Mesodermal cell (in vitro differentiated cells): ENCODE data around the gene RUBCN.
A peak's percentile ranks its signal among the peaks of the same experiment; 100 is the strongest.
"Not testable (repeated sequence)": the region's sequence is repeated elsewhere in the genome, so short reads cannot be mapped to it uniquely, and the experiment has no call there.

Source experiments
- H3K27ac ChIP-seq: 2 replicates; pipeline ENCODE4 v1.7.0; 2013; ENCODE audit warnings: mild to moderate bottlenecking, low read depth, low read length, moderate library complexity; ENCODE audit not compliant: severe bottlenecking
- H3K36me3 ChIP-seq: 2 replicates; pipeline ENCODE4 v1.7.1; 2013; ENCODE audit warnings: mild to moderate bottlenecking, low read length, moderate library complexity; ENCODE audit not compliant: control insufficient read depth, insufficient read depth
- H3K4me1 ChIP-seq: one replicate; pipeline ENCODE4 v1.7.1; 2013; ENCODE audit warnings: mild to moderate bottlenecking, low read length; ENCODE audit not compliant: insufficient read depth, control insufficient read depth, poor library complexity, severe bottlenecking
- H3K4me3 ChIP-seq: 2 replicates; pipeline ENCODE4 v1.7.0; 2013; ENCODE audit warnings: low read length, control low read depth, mild to moderate bottlenecking; ENCODE audit not compliant: insufficient read depth, poor library complexity, severe bottlenecking; ENCODE audit errors: extremely low read depth
- H3K9me3 ChIP-seq: 2 replicates; pipeline ENCODE4 v1.7.1; 2013; ENCODE audit warnings: mild to moderate bottlenecking, low read length, moderate library complexity; ENCODE audit not compliant: control insufficient read depth
- WGBS, 2 experiments: methylation state at CpG; one replicate each; pipeline ENCODE4 v1.1.5; 2013; ENCODE audit warnings: missing lambda C conversion rate in 2 of 2; ENCODE audit not compliant: insufficient coverage in 2 of 2; 5-methylcytosine and 5-hydroxymethylcytosine counted together

The RUBCN gene

DNA sequence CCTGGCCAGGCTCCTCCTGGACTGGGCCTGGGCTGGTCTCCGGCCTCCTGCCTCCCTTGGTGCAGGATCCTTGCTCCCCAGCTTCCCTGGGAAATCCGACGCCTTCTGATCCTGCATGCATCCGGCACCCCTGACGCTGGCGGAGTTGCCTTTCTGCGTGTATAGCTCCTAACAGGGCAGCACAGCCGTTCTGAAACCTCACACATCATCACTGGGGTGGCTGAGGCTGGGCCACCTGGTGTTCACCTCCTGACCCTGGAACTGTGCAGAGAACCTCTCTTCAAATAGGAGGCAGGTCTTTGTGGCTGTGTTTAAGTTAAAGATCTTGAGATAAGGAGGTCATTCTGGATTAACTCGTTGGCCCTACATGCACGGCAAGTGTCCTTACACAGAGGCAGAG, 77.6 kb downstream of the RUBCN start:
- H3K27ac ChIP-seq, H3K4me3 ChIP-seq, H3K9me3 ChIP-seq, H3K4me1 ChIP-seq, H3K36me3 ChIP-seq: not testable (repeated sequence)
- 80% methylated on average over 1 of the region's 10 CpGs; no CpG with 5 or more reads in 1 of the 2 experiments for WGBS, 2 experiments

DNA sequence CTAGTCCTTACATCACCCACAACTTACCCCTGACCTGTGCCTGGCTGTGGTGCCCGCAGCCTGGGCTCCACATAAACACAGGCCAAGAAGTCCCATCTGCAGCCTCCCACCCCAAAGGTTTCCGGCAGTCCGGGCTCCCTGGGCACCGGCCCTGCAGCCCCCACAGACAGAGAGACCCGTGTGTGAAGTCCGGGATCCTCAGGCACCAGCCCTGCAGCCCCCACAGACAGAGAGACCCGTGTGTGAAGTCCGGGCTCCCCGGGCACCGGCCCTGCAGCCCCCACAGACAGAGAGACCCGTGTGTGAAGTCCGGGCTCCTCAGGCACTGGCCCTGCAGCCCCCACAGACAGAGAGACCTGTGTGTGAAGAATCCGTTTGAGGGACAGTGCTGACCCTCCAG, 78.0 kb downstream of the RUBCN start:
- H3K36me3 ChIP-seq, H3K27ac ChIP-seq, H3K4me1 ChIP-seq, H3K9me3 ChIP-seq, H3K4me3 ChIP-seq: not testable (repeated sequence)
- 91 to 94% methylated on average over 8 to 10 of the region's 13 CpGs for WGBS, 2 experiments

DNA sequence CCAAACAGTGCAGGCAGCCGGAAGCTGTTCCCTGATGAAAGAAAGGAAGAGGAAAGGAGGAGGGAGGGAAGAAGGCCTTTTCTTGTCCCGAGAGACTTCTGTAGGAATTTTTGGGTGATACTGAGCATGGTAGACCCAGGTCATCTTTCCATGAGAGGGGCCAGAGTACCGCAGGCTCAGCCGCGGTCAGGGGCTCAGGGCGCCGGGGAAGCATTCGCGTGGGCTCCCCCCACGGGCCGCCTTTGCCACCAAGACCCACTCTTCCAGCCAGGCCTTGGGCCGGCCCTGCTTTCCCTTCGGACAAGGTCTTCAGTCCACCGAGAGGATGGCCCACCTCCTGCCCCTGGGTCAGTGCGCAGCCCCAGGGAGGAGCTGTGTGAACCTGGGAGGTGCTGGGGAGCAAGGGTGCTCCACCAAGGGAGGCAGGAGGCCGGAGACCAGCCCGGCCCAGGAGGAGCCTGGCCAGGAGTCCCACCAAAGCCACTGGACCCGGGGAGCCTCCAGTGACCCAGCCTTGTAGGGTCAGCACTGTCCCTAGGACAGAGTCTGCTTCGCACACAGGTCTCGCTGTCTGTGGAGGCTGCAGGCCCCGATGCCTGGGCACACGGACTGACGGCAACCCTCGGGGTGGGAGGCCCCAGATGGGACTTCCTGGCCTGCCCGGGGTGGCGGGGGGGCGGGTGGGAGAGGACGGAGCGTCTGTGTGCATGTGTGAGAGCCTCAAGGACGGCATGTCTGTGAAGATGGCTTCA, 79.0 kb downstream of the RUBCN start:
- WGBS, 2 experiments: 91 to 94% methylated on average over 4 to 10 of the region's 30 CpGs
- not testable (repeated sequence) for H3K36me3 ChIP-seq, H3K9me3 ChIP-seq, H3K4me1 ChIP-seq, H3K4me3 ChIP-seq, H3K27ac ChIP-seq

DNA sequence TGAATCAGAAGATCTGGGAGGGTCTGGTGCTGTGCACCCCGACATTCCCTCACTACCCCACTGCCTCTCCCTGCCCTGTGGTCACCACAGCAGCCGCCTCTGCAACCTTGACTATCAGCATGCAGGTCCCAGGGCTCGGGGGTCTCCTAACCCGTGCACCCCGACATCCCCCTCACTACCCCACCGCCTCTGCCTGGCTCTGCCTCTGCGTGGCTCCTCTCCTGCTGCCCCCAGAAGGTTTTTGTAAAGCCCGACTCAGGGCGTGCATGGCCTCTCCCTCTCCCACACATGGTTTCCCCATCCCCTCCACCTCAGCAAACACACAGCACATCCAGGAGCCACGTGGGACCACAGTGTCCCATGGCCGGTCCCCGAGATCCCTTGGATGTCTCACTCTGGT, 79.7 kb downstream of the RUBCN start:
- H3K9me3 ChIP-seq, H3K27ac ChIP-seq, H3K4me1 ChIP-seq, H3K36me3 ChIP-seq, H3K4me3 ChIP-seq: not testable (repeated sequence)
- 95 to 96% methylated on average over 7 to 10 of the region's 12 CpGs for WGBS, 2 experiments

DNA sequence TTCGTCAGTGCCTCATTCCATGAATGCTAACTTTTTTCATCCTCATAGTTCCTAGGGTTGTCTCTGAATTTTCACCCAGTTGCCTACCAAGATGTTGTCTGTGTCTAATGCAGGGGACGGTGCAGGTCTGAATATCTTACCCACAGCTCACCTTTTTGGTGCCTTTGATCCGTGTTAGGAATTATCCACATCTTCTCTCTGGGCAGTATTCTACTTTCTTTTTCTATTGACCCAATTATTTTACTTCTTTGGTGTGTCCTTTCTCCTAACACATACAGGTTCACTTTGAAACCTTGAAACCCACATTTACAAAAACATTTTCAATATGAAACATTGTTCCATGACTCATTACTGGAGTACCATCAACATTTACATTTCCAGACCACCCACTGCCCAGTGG, 80.6 kb downstream of the RUBCN start:
- 91 to 100% methylated on average over 2 of the region's 3 CpGs for WGBS, 2 experiments
- H3K4me3 ChIP-seq, H3K27ac ChIP-seq, H3K4me1 ChIP-seq, H3K36me3 ChIP-seq, H3K9me3 ChIP-seq: not testable (repeated sequence)

DNA sequence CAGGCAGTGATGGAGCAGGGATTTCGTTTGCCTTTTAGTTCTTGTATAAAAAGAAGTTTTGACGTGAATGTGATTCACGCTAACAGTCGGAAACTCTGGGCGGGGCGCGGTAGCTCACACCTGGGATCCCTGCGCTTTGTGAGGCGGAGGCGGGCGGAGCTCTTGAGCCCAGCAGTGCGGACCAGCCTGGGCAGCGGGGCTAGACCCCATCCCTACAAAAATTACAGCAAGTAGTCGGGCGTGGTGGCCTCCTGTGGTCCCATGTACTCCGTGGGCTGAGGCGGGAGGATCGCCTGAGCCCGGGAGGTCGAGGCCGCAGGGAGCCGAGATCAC, 81.7 kb downstream of the RUBCN start:
- H3K27ac ChIP-seq, H3K4me1 ChIP-seq, H3K36me3 ChIP-seq, H3K4me3 ChIP-seq, H3K9me3 ChIP-seq: not testable (repeated sequence)
- WGBS, 2 experiments: no CpG with 5 or more reads among the region's 22 CpGs

DNA sequence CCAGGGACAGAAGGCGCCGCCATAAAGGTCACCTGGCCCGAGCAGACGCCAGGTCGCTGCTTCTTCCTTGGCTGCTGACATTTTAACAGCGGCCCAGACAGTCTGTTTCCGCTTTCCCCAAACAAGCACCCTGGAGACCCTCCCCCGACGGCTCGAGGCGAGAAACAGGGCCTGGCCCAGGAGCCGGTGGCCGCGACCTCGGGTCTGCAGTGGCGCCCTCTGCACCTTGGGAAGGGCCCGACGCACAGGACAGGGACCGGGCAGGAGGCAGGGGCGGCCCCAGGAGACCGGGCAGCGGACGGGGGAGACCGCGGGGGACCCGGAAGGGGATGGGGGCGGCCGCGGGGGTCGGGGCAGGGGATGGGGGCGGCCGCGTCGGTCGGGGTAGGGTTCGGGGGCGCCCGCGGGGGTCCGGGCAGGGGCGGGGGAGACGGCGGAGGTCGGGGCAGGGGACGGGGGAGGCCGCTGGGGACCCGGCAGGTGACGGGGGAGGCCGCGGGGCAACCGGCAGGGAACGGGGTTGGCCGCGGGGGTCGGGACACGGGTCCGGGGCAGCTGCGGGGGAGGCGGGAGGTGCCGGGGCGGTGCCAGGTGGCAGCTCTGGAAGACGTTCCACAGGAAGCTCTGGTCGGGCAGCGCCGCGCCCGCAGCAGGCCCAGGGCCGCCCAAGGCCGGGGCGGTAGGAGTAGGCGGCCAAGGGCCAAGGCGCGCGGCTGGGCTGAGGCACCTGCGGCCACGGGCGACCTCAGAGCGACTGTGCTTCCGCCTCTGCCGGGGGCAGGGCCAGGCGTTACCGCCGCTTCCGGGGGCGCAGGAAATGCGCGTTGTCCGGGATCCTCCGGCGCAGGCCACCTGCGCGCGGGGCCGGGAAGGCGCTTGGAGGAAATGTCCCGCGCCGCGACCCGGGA, 82.4 kb downstream of the RUBCN start:
- WGBS, 2 experiments: 0% methylated on average over 2 of the region's 100 CpGs; no CpG with 5 or more reads in 1 of the 2 experiments
- H3K4me3 ChIP-seq: peak overlapping the region; percentile 25
- H3K9me3 ChIP-seq: not testable (repeated sequence)

DNA sequence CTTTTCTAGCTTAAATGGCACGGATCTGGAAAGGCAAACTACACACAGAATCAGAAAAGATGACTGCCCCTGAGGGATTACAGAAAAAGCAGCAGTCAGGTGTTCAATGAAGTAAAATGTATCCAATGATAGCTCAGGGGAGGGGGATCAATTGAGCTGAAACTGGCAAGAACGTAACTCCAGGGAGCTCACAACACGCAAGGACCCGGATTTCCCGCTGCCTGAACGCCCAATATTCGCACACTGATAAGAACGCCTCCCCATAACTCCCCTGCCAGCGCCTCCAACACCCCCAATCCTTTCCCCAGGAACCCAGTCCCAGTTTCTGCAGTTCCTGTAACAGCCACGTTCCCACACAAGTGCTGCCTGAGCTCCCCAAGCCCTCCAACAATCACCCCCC, 83.8 kb downstream of the RUBCN start:
- no CpG with 5 or more reads among the region's 10 CpGs for WGBS, 2 experiments
- H3K27ac ChIP-seq, H3K4me1 ChIP-seq, H3K36me3 ChIP-seq, H3K4me3 ChIP-seq, H3K9me3 ChIP-seq: not testable (repeated sequence)

More for the DNA sequence above, 82.4 kb downstream of the RUBCN start:
- not testable (repeated sequence) for H3K4me1 ChIP-seq, H3K27ac ChIP-seq, H3K36me3 ChIP-seq

DNA sequence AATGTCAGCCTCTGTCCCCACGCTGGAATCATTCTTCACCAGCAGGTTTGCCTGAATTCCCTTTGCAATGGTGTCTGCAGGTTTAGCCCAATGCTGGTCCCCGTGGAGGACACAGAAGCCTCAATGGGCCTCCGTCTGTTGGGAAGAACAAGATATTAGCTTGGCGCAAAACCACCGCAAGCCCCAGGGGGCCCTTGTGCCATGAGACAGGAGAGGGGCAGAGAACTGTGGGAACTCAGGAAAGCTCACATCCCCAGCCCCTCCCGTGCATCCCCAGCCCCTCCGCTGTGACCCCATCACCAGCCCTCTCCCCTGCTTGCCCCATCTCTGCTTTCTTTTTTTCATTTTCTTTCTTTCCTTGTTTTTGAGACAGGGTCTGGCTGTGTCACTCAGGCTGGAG, 89.1 kb downstream of the RUBCN start:
- not testable (repeated sequence) for H3K27ac ChIP-seq, H3K36me3 ChIP-seq, H3K4me3 ChIP-seq, H3K4me1 ChIP-seq, H3K9me3 ChIP-seq
- WGBS, 2 experiments: no CpG with 5 or more reads among the region's 7 CpGs

DNA sequence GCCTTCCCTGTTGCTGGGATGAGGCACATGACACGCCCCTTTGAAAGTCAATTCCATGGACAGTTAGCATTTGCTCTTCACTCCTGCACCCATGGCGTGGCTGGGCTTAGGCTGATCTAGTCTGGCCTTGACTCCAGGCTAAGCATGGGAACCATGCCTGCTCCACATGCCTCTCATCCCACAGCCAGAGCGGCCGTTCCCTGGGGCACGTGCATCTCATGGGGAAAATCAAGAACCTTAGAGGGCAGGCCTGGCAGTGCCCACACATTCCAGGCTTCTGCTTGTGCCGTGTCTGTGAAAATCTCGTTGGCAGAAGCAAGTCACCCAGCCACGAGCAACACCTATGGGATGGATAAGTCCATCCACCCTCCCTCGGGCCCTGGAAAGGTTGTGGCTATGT, 89.5 kb downstream of the RUBCN start:
- WGBS, 2 experiments: 92 to 100% methylated on average over 5 to 7 of the region's 9 CpGs
- H3K4me1 ChIP-seq, H3K36me3 ChIP-seq, H3K9me3 ChIP-seq, H3K4me3 ChIP-seq, H3K27ac ChIP-seq: not testable (repeated sequence)

DNA sequence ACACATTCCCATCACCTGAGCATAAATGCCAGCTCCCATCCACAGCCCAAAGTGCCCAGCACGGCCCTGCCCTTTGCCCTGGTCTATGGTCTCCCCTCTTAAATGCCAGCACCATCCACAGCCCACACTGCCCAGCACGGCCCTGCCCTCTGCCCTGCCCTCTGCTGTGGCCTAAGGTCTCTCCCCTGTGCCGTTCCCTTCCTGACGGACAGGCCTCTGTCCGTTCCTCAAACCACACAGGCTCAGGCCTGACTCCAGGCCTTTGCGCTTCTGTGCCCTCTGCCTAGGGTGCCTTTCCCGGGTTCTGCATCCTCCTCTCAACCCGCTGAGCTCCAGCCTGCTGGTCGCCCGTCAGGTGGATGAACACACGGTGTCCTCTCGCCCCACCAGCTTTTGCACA, 90.4 kb downstream of the RUBCN start:
- H3K36me3 ChIP-seq, H3K4me3 ChIP-seq, H3K4me1 ChIP-seq, H3K27ac ChIP-seq, H3K9me3 ChIP-seq: not testable (repeated sequence)
- 96 to 98% methylated on average over 9 of the region's 12 CpGs for WGBS, 2 experiments
